HEK293 (cell line): ENCODE results near the gene TSPAN17.

Experiments used
- CTCF ChIA-PET: fragments of 350-600 bp; formaldehyde crosslinking; extraction: SDS; loops from one replicate; lab custom pipeline; 2021; ENCODE audit warnings: antibody characterized with exemption; lab: Yijun Ruan, JAX
- POLR2A ChIA-PET: fragments of 300-600 bp; formaldehyde crosslinking; extraction: SDS; loops from one replicate; lab custom pipeline; 2020; ENCODE audit warnings: antibody characterized with exemption, inconsistent platforms; lab: Yijun Ruan, JAX
- H3K27ac ChIP-seq: fragments of 200-500 bp; sonication (Bioruptor generic); 2 replicates; pipeline ENCODE4 v1.5.1; 2014; ENCODE audit warnings: low read depth, low read length, control low read depth, inconsistent platforms; ENCODE audit errors: extremely low read depth
- H3K36me3 ChIP-seq, 2 experiments: fragments of 200-500 bp in 1 of 2; sonication (Bioruptor generic) in 1 of 2; 1 replicate in 1 of 2; 2 replicates in 1 of 2; pipeline ENCODE4 v1.5.1; 2014 to 2017; ENCODE audit warnings: inconsistent platforms in 2 of 2, low read length in 2 of 2; ENCODE audit not compliant: control insufficient read depth in 2 of 2, insufficient read depth in 1 of 2
- H3K4me1 ChIP-seq: fragments of 200-500 bp; sonication (Bioruptor generic); 2 replicates; pipeline ENCODE4 v1.5.1; 2014; ENCODE audit warnings: mild to moderate bottlenecking, low read length, inconsistent platforms; ENCODE audit not compliant: control insufficient read depth, insufficient read depth
- H3K4me3 ChIP-seq: 2 replicates; pipeline ENCODE4 v1.5.1; 2011; ENCODE audit warnings: low read depth, mild to moderate bottlenecking, control low read depth, low read length, moderate library complexity
- H3K9me3 ChIP-seq: fragments of 200-500 bp; sonication (Bioruptor generic); 2 replicates; pipeline ENCODE4 v1.5.1; 2014; ENCODE audit warnings: low read depth, low read length, inconsistent platforms; ENCODE audit not compliant: control insufficient read depth, insufficient read depth
- FEZF1 ChIP-seq: fragments of 450-650 bp; formaldehyde crosslinking; IDR thresholded peaks from 2 replicates; pipeline ENCODE4 v1.5.1; 2016; ENCODE audit warnings: missing biosample characterization, missing genetic modification characterization
- GLIS2 ChIP-seq: fragments of 450-650 bp; formaldehyde crosslinking; IDR thresholded peaks from 2 replicates; pipeline ENCODE4 v1.5.1; 2016; ENCODE audit warnings: missing biosample characterization, missing genetic modification characterization
- REST ChIP-seq: fragments of 450-650 bp; formaldehyde crosslinking; IDR thresholded peaks from 2 replicates; pipeline ENCODE4 v1.5.1; 2016; ENCODE audit warnings: missing biosample characterization, missing genetic modification characterization
- YY1 ChIP-seq: fragments of 450-650 bp; formaldehyde crosslinking; IDR thresholded peaks from 2 replicates; pipeline ENCODE4 v1.5.1; 2018; ENCODE audit warnings: missing biosample characterization, missing genetic modification characterization
- ZFP37 ChIP-seq: fragments of 450-650 bp; formaldehyde crosslinking; IDR thresholded peaks from 2 replicates; pipeline ENCODE4 v1.5.1; 2016; ENCODE audit warnings: missing biosample characterization, missing genetic modification characterization
- ZNF10 ChIP-seq: fragments of 450-650 bp; formaldehyde crosslinking; IDR thresholded peaks from 2 replicates; pipeline ENCODE4 v1.5.1; 2017; ENCODE audit warnings: missing biosample characterization, missing genetic modification characterization
- ZNF155 ChIP-seq: fragments of 450-650 bp; formaldehyde crosslinking; IDR thresholded peaks from 2 replicates; pipeline ENCODE4 v1.5.1; 2016; ENCODE audit warnings: missing biosample characterization, missing genetic modification characterization
- ZNF239 ChIP-seq: fragments of 450-650 bp; formaldehyde crosslinking; IDR thresholded peaks from 2 replicates; pipeline ENCODE4 v1.5.1; 2016; ENCODE audit warnings: missing biosample characterization, missing genetic modification characterization
- ZNF335 ChIP-seq: fragments of 450-650 bp; formaldehyde crosslinking; conservative IDR thresholded peaks from 2 replicates; pipeline ENCODE4 v1.5.1; 2016; ENCODE audit warnings: missing biosample characterization, missing genetic modification characterization
- ZNF398 ChIP-seq: fragments of 450-650 bp; formaldehyde crosslinking; IDR thresholded peaks from 2 replicates; pipeline ENCODE4 v1.5.1; 2017; ENCODE audit warnings: missing biosample characterization, missing genetic modification characterization
- ZNF530 ChIP-seq: fragments of 450-650 bp; formaldehyde crosslinking; IDR thresholded peaks from 2 replicates; pipeline ENCODE4 v1.5.1; 2016; ENCODE audit warnings: low read depth, missing biosample characterization, missing genetic modification characterization
- ZNF600 ChIP-seq: fragments of 450-650 bp; formaldehyde crosslinking; IDR thresholded peaks from 2 replicates; pipeline ENCODE4 v1.5.1; 2016; ENCODE audit warnings: missing biosample characterization, missing genetic modification characterization
- ZNF660 ChIP-seq: fragments of 450-650 bp; IDR thresholded peaks from 2 replicates; pipeline ENCODE4 v1.5.1; 2018; ENCODE audit warnings: missing biosample characterization, mild to moderate bottlenecking, missing genetic modification characterization
- ZNF692 ChIP-seq: fragments of 450-650 bp; formaldehyde crosslinking; IDR thresholded peaks from 2 replicates; pipeline ENCODE4 v1.5.1; 2016; ENCODE audit warnings: missing biosample characterization, missing genetic modification characterization
- ZNF701 ChIP-seq: fragments of 450-650 bp; formaldehyde crosslinking; IDR thresholded peaks from 2 replicates; pipeline ENCODE4 v1.5.1; 2016; ENCODE audit warnings: missing biosample characterization, missing genetic modification characterization
- ZNF747 ChIP-seq: fragments of 450-650 bp; formaldehyde crosslinking; IDR thresholded peaks from 2 replicates; pipeline ENCODE4 v1.5.1; 2016; ENCODE audit warnings: missing biosample characterization, missing genetic modification characterization
- TF ChIP-seq, protein P1 (sequence below): fragments of 450-650 bp; formaldehyde crosslinking; IDR thresholded peaks from 2 replicates; pipeline ENCODE4 v1.5.1; 2017; ENCODE audit warnings: missing biosample characterization, missing genetic modification characterization
- TF ChIP-seq, protein P2 (sequence below): fragments of 450-650 bp; formaldehyde crosslinking; IDR thresholded peaks from 2 replicates; pipeline ENCODE4 v1.5.1; 2017; ENCODE audit warnings: missing biosample characterization, missing genetic modification characterization

Gene TSPAN17

GRCh38 chr5:176610435-176610773, 36.9 kb upstream of the TSPAN17 start (continued):
- TF ChIP-seq, protein P1, sequence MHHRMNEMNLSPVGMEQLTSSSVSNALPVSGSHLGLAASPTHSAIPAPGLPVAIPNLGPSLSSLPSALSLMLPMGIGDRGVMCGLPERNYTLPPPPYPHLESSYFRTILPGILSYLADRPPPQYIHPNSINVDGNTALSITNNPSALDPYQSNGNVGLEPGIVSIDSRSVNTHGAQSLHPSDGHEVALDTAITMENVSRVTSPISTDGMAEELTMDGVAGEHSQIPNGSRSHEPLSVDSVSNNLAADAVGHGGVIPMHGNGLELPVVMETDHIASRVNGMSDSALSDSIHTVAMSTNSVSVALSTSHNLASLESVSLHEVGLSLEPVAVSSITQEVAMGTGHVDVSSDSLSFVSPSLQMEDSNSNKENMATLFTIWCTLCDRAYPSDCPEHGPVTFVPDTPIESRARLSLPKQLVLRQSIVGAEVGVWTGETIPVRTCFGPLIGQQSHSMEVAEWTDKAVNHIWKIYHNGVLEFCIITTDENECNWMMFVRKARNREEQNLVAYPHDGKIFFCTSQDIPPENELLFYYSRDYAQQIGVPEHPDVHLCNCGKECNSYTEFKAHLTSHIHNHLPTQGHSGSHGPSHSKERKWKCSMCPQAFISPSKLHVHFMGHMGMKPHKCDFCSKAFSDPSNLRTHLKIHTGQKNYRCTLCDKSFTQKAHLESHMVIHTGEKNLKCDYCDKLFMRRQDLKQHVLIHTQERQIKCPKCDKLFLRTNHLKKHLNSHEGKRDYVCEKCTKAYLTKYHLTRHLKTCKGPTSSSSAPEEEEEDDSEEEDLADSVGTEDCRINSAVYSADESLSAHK (tag by site-specific recombination), result 0 out of 2 replicates have a peak, but pooled peaks have one; percentile 11
- TF ChIP-seq ZFP37 (tag by site-specific recombination) (no peak), YY1 (tag by site-specific recombination) (no peak), ZNF398 (tag by site-specific recombination) (no peak; the same call in none of the 2 replicates), ZNF701 (no peak), ZNF155 (tag by site-specific recombination) (no peak), ZNF239 (no peak), ZNF747 (tag by site-specific recombination) (no peak), ZNF335 (tag by site-specific recombination) (no peak), ZNF660 (no peak), GLIS2 (tag by site-specific recombination) (no peak), ZNF530 (no peak), ZNF10 (tag by site-specific recombination) (no peak)

- CTCF ChIA-PET, result interaction anchor here (0.5 kb wide), 1 partner anchor 955 kb away, joined by 3 read pairs; no protein-coding TSS in a partner anchor
- no peaks in the 10 kb centered on the region for H3K9me3 ChIP-seq
- no peak for TF ChIP-seq ZNF692 (tag by site-specific recombination)
- 0 out of 2 replicates have a peak, but pooled peaks have one; percentile 49 for TF ChIP-seq ZNF600 (tag by site-specific recombination)
- peak; percentile 44; the same call in 1 of the 2 replicates for TF ChIP-seq FEZF1 (tag by site-specific recombination)
- TF ChIP-seq, protein P2, sequence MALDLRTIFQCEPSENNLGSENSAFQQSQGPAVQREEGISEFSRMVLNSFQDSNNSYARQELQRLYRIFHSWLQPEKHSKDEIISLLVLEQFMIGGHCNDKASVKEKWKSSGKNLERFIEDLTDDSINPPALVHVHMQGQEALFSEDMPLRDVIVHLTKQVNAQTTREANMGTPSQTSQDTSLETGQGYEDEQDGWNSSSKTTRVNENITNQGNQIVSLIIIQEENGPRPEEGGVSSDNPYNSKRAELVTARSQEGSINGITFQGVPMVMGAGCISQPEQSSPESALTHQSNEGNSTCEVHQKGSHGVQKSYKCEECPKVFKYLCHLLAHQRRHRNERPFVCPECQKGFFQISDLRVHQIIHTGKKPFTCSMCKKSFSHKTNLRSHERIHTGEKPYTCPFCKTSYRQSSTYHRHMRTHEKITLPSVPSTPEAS (tag by site-specific recombination), result no peak
- peak; percentile 97 for TF ChIP-seq REST (tag by site-specific recombination)
Observed at GRCh38 chr5:176611435-176611834, 35.8 kb upstream of the TSPAN17 start.

More at GRCh38 chr5:176611435-176611834, 35.8 kb upstream of the TSPAN17 start:
- POLR2A ChIA-PET, result interaction anchor here (1.0 kb wide), 1 partner anchor 21 kb away, joined by 3 read pairs; no protein-coding TSS in a partner anchor
- Histone ChIP-seq H3K27ac (no peak overlapping the region), H3K4me3 (no peak overlapping the region), H3K36me3 (no peaks in the 10 kb centered on the region), H3K4me1 (peaks cover 6% of the 10 kb centered on the region; the same call in 1 of the 2 replicates)
